Stimulated activated CD8-positive, alpha-beta memory T cell treated with anti-CD3 and anti-CD28 coated beads, Interleukin-12 subunit alpha, Interleukin-12 subunit beta, amount 100 ng/mL, for 1 hour (primary cell): ENCODE measurements around the gene PNPLA8.

Source experiments
- DNase-seq: peaks from one replicate; pipeline ENCODE4 v3.0.0-alpha.2; 2020; ENCODE audit warnings: low read depth

Gene PNPLA8

GRCh38 chr7:108441392-108441955 lies 84.5 kb downstream of the PNPLA8 start:
- no peak for DNase-seq

DNA sequence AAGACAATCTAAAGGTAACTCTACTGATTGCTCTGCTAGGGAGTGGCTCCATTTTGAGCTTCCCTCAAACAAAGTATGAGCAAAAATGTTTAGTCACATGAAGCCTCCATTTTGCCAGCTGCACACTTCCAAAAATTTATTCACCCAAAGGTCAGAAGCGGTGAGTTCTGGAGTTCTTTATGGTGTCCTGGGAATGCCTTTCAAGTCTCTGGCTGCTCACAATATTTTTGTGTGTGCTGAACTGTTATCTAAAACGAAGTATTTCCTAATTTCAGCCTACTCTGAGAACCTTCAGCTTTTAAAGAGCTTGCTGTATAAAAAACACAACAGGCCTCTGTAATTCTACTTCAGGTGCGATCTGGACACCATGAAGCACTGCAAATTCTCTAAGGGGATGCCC lies 85.3 kb downstream of the PNPLA8 start:
- DNase-seq = no peak

GRCh38 chr7:108436906-108437305 lies 89.0 kb downstream of the PNPLA8 start:
- DNase-seq = no peak

DNA sequence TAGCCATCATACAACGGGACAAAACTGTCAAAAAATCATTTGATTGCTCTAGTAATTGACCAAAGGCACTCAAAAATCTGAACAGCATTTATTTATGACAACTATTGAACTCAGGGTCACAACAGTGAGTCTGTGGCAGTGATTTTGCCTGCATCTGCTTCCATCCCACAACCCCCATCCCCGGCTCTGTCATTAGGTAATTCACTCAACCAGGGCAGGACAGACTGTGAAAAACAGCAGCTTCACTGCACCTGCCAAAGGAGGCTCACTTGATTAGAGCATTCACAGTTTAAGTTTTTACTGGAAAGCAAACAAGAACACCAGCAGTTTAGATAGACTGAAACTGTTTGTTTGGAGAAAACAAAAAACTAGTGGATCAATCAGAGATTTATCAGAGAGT lies 91.9 kb downstream of the PNPLA8 start:
- no peak for DNase-seq

- DNase-seq = no peak
Observed at GRCh38 chr7:108431099-108431498, 94.8 kb downstream of the PNPLA8 start.

GRCh38 chr7:108430664-108431063 lies 95.3 kb downstream of the PNPLA8 start:
- DNase-seq = no peak

GRCh38 chr7:108427766-108428165 lies 98.2 kb downstream of the PNPLA8 start:
- DNase-seq = no peak

GRCh38 chr7:108425714-108426275 lies 100.1 kb downstream of the PNPLA8 start:
- no peak for DNase-seq

DNA sequence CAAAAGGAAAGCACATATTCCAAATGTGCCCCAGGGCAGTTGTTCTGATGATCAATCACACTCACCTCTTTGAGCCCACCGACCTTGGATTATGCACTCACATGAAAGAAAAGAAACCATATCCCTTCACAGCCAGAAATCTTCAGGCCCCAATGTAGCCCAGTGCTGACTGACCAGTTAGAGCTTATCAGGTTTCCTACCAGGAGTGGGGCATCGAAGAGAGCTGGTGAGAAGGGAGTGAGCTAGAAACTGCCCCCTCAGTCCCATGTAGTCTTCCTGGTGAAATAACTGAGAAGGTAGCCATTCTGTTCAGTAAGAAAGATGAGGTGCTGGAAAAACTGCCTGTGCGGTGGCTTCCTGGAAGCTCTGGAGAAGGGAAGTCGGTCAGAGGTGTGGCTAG lies 101.9 kb downstream of the PNPLA8 start:
- no peak for DNase-seq

GRCh38 chr7:108423089-108423989 lies 102.6 kb downstream of the PNPLA8 start:
- no peak for DNase-seq

GRCh38 chr7:108421720-108422331 lies 104.1 kb downstream of the PNPLA8 start:
- DNase-seq = no peak
